KMS-11 (cell line): ENCODE data around the gene KIZ.

Source experiments
- H2AFZ ChIP-seq: fragments of 200-600 bp; sonication (generic); 2 replicates; pipeline ENCODE4 v1.6.1; 2016; ENCODE audit warnings: antibody characterized with exemption, mixed run types, low read depth
- H3K27ac ChIP-seq: fragments of 200-600 bp; sonication (generic); 2 replicates; pipeline ENCODE4 v1.6.1; 2016; ENCODE audit warnings: mild to moderate bottlenecking, mixed run types
- H3K27me3 ChIP-seq: fragments of 200-600 bp; sonication (generic); 2 replicates; pipeline ENCODE4 v1.6.1; 2017; ENCODE audit warnings: mild to moderate bottlenecking, low read depth, mixed run types, moderate library complexity; ENCODE audit not compliant: insufficient read depth
- H3K36me3 ChIP-seq: fragments of 200-600 bp; sonication (generic); 2 replicates; pipeline ENCODE4 v1.6.1; 2017; ENCODE audit warnings: mild to moderate bottlenecking, mixed run types; ENCODE audit not compliant: insufficient read depth
- H3K4me1 ChIP-seq: fragments of 200-600 bp; sonication (generic); 2 replicates; pipeline ENCODE4 v1.6.1; 2016; ENCODE audit warnings: mild to moderate bottlenecking, low read depth, mixed run types; ENCODE audit not compliant: poor library complexity, severe bottlenecking
- H3K4me2 ChIP-seq: fragments of 200-600 bp; sonication (generic); 2 replicates; pipeline ENCODE4 v1.7.0; 2016; ENCODE audit warnings: mild to moderate bottlenecking, mixed run types
- H3K4me3 ChIP-seq: fragments of 200-600 bp; sonication (generic); IDR thresholded peaks from 2 replicates; pipeline ENCODE4 v1.6.1; 2017; ENCODE audit warnings: low read depth, low read length, mixed read lengths; ENCODE audit not compliant: insufficient read depth
- H3K79me2 ChIP-seq: fragments of 200-600 bp; sonication (generic); 2 replicates; pipeline ENCODE4 v1.6.1; 2016; ENCODE audit warnings: low read depth, mixed run types; ENCODE audit not compliant: insufficient read depth
- H3K9ac ChIP-seq: fragments of 200-600 bp; sonication (generic); 2 replicates; pipeline ENCODE4 v1.6.1; 2016; ENCODE audit warnings: mild to moderate bottlenecking, mixed run types
- H4K20me1 ChIP-seq: fragments of 200-600 bp; sonication (generic); 2 replicates; pipeline ENCODE4 v1.6.1; 2016; ENCODE audit warnings: mild to moderate bottlenecking, mixed run types; ENCODE audit not compliant: insufficient read depth
- CTCF ChIP-seq: fragments of 200-600 bp; sonication (generic); conservative IDR thresholded peaks from 2 replicates; pipeline ENCODE4 v1.6.1; 2017; ENCODE audit warnings: low read depth, mild to moderate bottlenecking, antibody characterized with exemption, low read length, moderate library complexity, mixed read lengths

KIZ gene

GRCh38 chr20:21279706-21280521 is 154.0 kb downstream of the KIZ start:
- H3K4me1 ChIP-seq: no peaks in the 10 kb centered on the region
- H3K27ac ChIP-seq: no peak overlapping the region
- no peaks in the 10 kb centered on the region for H3K36me3 ChIP-seq
- H3K4me2 ChIP-seq: no peak overlapping the region
- no peak for TF ChIP-seq CTCF
- H3K79me2 ChIP-seq: no peaks in the 10 kb centered on the region
- H3K27me3 ChIP-seq: no peaks in the 10 kb centered on the region
- H4K20me1 ChIP-seq: no peaks in the 10 kb centered on the region
- no peak overlapping the region for H3K9ac ChIP-seq
- no peak overlapping the region for H2AFZ ChIP-seq
- no peak overlapping the region for H3K4me3 ChIP-seq

GRCh38 chr20:21280522-21281016 is 154.7 kb downstream of the KIZ start:
- H3K4me2 ChIP-seq: no peak overlapping the region
- H2AFZ ChIP-seq: no peak overlapping the region
- H3K27me3 ChIP-seq: no peaks in the 10 kb centered on the region
- no peaks in the 10 kb centered on the region for H3K79me2 ChIP-seq
- H3K4me3 ChIP-seq: no peak overlapping the region
- H3K9ac ChIP-seq: no peak overlapping the region
- H4K20me1 ChIP-seq: no peaks in the 10 kb centered on the region
- no peaks in the 10 kb centered on the region for H3K36me3 ChIP-seq
- TF ChIP-seq CTCF: no peak
- H3K4me1 ChIP-seq: no peaks in the 10 kb centered on the region
- no peak overlapping the region for H3K27ac ChIP-seq

GRCh38 chr20:21286775-21287174 is 160.9 kb downstream of the KIZ start:
- no peaks in the 10 kb centered on the region for H3K36me3 ChIP-seq
- no peak overlapping the region for H2AFZ ChIP-seq
- TF ChIP-seq CTCF: no peak
- H3K79me2 ChIP-seq: no peaks in the 10 kb centered on the region
- H3K27ac ChIP-seq: no peak overlapping the region
- H3K4me2 ChIP-seq: no peak overlapping the region
- no peak overlapping the region for H3K4me3 ChIP-seq
- H4K20me1 ChIP-seq: no peaks in the 10 kb centered on the region
- H3K9ac ChIP-seq: no peak overlapping the region
- no peaks in the 10 kb centered on the region for H3K4me1 ChIP-seq
- no peaks in the 10 kb centered on the region for H3K27me3 ChIP-seq

GRCh38 chr20:21288587-21289370 is 162.9 kb downstream of the KIZ start:
- Histone ChIP-seq H3K4me3 (no peak overlapping the region), H3K4me2 (no peak overlapping the region), H2AFZ (no peak overlapping the region), H3K9ac (no peak overlapping the region), H3K79me2 (no peaks in the 10 kb centered on the region), H3K36me3 (no peaks in the 10 kb centered on the region), H3K27ac (no peak overlapping the region), H4K20me1 (no peaks in the 10 kb centered on the region), H3K27me3 (no peaks in the 10 kb centered on the region), H3K4me1 (no peaks in the 10 kb centered on the region)
- no peak for TF ChIP-seq CTCF
